Measurements from ENCODE around the gene MTA1.

MTA1 gene

DNA sequence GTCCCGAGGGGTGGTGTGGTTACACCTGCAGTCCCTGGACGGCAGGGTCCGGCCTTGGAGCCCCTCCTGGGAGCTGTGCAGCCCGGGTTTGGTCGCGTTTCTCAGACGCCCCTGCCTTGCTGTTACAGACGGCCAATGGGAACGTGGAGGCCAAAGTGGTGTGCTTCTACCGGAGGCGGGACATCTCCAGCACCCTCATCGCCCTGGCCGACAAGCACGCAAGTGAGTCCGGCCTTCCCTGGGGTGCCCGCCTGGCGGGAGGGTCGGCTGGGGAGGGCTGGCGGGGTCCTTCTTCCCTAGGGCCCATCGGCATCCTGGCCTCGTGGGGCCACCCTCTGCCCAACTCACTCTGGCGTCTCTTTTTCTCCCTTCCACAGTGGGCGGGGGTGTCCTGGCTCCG is 25.7 kb downstream of the MTA1 start:
- TF ChIP-seq, protein P1, sequence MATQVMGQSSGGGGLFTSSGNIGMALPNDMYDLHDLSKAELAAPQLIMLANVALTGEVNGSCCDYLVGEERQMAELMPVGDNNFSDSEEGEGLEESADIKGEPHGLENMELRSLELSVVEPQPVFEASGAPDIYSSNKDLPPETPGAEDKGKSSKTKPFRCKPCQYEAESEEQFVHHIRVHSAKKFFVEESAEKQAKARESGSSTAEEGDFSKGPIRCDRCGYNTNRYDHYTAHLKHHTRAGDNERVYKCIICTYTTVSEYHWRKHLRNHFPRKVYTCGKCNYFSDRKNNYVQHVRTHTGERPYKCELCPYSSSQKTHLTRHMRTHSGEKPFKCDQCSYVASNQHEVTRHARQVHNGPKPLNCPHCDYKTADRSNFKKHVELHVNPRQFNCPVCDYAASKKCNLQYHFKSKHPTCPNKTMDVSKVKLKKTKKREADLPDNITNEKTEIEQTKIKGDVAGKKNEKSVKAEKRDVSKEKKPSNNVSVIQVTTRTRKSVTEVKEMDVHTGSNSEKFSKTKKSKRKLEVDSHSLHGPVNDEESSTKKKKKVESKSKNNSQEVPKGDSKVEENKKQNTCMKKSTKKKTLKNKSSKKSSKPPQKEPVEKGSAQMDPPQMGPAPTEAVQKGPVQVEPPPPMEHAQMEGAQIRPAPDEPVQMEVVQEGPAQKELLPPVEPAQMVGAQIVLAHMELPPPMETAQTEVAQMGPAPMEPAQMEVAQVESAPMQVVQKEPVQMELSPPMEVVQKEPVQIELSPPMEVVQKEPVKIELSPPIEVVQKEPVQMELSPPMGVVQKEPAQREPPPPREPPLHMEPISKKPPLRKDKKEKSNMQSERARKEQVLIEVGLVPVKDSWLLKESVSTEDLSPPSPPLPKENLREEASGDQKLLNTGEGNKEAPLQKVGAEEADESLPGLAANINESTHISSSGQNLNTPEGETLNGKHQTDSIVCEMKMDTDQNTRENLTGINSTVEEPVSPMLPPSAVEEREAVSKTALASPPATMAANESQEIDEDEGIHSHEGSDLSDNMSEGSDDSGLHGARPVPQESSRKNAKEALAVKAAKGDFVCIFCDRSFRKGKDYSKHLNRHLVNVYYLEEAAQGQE (IDR thresholded peaks at IDR 0.05; ENCODE audit: insufficient read depth in 1 of 2, low read depth in 2 of 2, low read length in 2 of 2) = no peak
- no peak for TF ChIP-seq TAF1 (IDR thresholded peaks at IDR 0.05; ENCODE audit: borderline replicate concordance, insufficient read depth, low read length)
- no peak for TF ChIP-seq POLR2AphosphoS5 (IDR thresholded peaks at IDR 0.05; ENCODE audit: low read depth, low read length)
- TF ChIP-seq SIN3A (IDR thresholded peaks at IDR 0.05; ENCODE audit: borderline replicate concordance, insufficient read depth, low read length) = no peak
- no peak for TF ChIP-seq FOXP2 (optimal IDR thresholded peaks at IDR 0.05; ENCODE audit: borderline replicate concordance, extremely low read depth, extremely low read length, insufficient read depth)

DNA sequence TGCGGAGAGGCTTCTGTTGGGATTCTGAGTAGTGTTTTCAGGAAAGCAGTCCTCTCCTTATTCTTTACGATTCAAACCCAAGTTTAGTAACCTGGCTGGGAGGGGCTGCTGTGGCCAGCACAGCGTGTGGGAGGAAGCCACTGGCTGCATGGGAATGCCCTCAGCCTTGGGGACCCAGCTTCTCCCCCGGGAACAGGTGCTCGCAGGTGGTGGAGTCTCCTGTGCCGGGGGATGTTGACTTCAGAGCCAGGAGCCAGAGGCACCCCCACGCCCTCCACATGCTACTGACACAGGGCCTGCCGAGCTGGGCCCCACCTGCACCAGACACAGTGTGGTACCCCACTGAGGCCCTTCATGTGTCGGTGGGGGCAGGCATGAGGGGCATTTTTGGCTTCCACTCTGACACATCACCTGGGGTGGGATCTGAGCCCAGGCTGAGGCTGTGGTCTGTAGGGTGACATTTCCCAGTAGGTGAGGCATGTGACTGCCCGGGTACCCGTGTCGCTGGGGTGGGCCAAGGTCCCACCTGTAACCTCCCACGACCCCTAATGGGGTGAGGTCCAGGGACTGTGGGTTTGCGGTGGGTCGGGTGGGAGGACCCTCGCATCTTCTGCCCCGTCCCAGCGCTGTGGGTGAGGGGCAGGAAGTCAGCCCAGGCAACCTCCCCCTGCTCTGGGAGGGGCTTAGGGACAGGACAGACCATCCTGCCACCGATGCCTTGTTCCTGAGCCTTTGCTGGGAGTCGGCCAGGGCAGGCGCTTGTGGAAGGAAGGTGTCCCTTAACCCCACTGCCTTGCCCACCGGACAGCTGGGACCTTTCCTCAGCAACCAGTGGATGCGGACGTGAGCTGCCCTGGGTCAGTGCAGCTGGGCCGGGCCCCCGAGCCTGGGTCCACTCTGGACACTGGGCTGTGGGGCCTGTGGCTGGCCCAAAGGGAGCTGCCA is 26.5 kb downstream of the MTA1 start:
- TF ChIP-seq TAF1 (IDR thresholded peaks at IDR 0.05; ENCODE audit: borderline replicate concordance, insufficient read depth, low read length) (no peak), POLR2AphosphoS5 (IDR thresholded peaks at IDR 0.05; ENCODE audit: low read depth, low read length) (no peak), SIN3A (IDR thresholded peaks at IDR 0.05; ENCODE audit: borderline replicate concordance, insufficient read depth, low read length) (no peak), FOXP2 (optimal IDR thresholded peaks at IDR 0.05; ENCODE audit: borderline replicate concordance, extremely low read depth, extremely low read length, insufficient read depth) (no peak)
- TF ChIP-seq, protein P1 (IDR thresholded peaks at IDR 0.05; ENCODE audit: insufficient read depth in 1 of 2, low read depth in 2 of 2, low read length in 2 of 2) = no peak

DNA sequence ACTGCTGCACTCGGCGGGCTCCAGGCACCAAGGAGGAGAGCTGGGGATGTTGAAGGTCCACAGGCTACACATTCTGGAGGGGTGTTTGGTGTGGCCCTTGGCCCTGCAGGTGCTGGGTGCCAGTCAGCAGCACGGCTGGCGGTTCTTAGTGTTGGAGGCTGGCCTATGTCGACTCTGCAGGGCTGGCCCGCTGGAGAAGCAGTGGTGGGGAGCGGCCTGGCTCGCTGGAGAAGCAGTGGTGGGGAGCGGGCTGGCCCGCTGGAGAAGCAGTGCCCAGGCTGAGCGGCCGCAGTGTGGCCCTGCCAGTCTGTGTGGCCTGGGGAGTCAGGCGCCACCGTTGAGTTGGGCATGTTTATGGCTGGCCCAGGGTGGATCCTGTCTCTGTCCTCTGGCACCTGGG is 27.3 kb downstream of the MTA1 start:
- TF ChIP-seq TAF1 (IDR thresholded peaks at IDR 0.05; ENCODE audit: borderline replicate concordance, insufficient read depth, low read length) (no peak), SIN3A (IDR thresholded peaks at IDR 0.05; ENCODE audit: borderline replicate concordance, insufficient read depth, low read length) (no peak), FOXP2 (optimal IDR thresholded peaks at IDR 0.05; ENCODE audit: borderline replicate concordance, extremely low read depth, extremely low read length, insufficient read depth) (no peak), POLR2AphosphoS5 (IDR thresholded peaks at IDR 0.05; ENCODE audit: low read depth, low read length) (no peak)
- TF ChIP-seq, protein P1 (IDR thresholded peaks at IDR 0.05; ENCODE audit: insufficient read depth in 1 of 2, low read depth in 2 of 2, low read length in 2 of 2) = no peak

DNA sequence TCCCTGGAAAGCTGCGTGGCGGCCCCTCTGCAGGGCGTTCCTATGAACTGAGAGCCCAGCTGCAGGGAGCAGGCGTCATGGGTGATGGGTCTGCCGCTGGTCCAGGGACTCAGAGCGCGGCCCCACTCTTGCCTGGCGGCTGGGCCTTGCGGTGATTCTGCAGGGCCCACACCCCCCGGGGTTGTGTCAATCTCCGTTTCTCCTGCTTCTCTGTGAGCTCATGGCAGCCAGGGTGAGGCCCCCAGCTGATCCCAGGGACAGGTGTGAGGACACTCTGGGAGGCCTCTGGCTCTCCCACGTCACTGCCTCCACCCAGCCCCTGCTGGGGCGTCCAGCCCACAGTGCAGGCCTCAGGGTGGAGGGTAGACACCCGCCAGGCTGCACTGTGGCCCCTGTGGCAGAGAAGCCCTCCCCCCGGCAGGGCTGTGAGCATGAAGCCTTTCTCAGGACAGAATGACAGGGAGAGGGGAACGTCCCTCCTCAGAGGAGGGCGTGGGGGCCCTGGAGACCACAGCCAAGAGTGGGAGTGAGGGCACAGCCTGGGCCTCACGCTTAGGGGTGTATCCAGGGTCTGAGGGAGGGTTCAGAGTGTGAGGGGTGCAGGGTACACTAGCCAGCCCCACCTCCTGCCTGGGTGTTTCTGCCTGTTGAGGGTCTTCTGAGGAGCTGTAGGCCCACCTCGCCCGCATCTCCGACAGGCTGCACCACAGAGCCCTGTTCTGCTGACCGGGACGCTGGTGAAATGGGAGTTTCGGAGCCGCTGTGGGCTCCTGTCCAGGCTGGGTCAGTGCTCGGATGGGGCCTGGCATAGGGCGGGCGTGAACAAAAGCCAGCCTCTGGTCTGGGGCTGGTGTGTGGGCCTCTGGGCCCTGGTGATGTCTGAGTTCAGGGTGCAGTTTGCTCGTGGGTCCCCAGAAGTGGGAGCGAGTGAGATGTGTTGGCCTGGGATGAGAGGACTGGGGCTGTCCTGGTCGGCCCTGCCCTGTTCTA is 28.3 kb downstream of the MTA1 start:
- TF ChIP-seq SIN3A (IDR thresholded peaks at IDR 0.05; ENCODE audit: borderline replicate concordance, insufficient read depth, low read length) (no peak), FOXP2 (optimal IDR thresholded peaks at IDR 0.05; ENCODE audit: borderline replicate concordance, extremely low read depth, extremely low read length, insufficient read depth) (no peak), POLR2AphosphoS5 (IDR thresholded peaks at IDR 0.05; ENCODE audit: low read depth, low read length) (no peak), TAF1 (IDR thresholded peaks at IDR 0.05; ENCODE audit: borderline replicate concordance, insufficient read depth, low read length) (no peak)
- TF ChIP-seq, protein P1 (IDR thresholded peaks at IDR 0.05; ENCODE audit: insufficient read depth in 1 of 2, low read depth in 2 of 2, low read length in 2 of 2) = no peak

Measured in PFSK-1 (cell line).